ENCODE data around the gene SVEP1. TPM values are rescaled to one million over a fixed set of nuclear protein-coding genes. Genes with fewer than 3 reads are reported as not detected.
"Not testable (repeated sequence)": the region's sequence is repeated elsewhere in the genome, so short reads cannot be mapped to it uniquely, and the experiment has no call there.

Gene SVEP1
- total RNA-seq, 1 experiment from 2014 or later, result 3.2 TPM

DNA sequence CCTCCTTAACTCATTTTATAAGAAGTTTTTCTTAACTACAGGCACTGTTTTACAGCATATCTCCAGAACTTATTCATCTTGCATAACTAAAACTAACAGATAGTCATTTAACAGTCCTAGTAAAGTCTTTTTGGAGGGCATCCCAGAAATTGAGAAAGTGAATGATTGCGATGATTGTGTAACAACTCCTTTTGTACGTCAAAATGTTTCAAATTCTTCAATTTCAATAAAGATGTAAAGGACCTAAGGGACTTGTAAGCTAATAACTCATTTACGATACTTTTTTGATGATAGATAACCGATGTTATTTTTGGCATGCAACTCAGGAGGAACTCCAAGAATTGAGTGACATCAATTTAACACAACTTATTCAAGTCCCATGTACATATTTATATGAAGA, 42.7 kb downstream of the SVEP1 start:
- in situ Hi-C loops (cut with HindIII; ENCODE audit: low pct_unique_long_range_greater_than_20kb, low sequenced_read_pairs), result no loop called here
- DNase-seq (ENCODE audit: low read depth), result no peak

DNA sequence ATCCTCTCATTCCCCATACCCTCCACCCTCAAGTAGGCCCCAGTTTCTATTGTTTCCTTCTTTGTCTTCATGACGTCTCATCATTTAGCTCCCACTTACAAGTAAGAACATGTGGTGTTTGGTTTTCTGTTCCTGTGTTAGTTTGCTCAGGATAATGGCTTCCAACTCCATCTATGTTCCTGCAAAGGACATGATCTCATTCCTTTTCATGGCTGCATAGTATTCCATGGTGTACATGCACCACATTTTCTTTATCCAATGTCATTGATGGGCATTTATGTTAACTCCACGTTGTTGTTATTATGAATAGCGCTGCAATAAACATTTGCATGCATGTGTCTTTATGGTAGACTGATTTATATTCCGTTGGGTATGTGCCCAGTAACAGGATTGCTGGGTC, 45.4 kb downstream of the SVEP1 start:
- DNase-seq (ENCODE audit: low read depth); in situ Hi-C loops (cut with HindIII; ENCODE audit: low pct_unique_long_range_greater_than_20kb, low sequenced_read_pairs): not testable (repeated sequence)

DNA sequence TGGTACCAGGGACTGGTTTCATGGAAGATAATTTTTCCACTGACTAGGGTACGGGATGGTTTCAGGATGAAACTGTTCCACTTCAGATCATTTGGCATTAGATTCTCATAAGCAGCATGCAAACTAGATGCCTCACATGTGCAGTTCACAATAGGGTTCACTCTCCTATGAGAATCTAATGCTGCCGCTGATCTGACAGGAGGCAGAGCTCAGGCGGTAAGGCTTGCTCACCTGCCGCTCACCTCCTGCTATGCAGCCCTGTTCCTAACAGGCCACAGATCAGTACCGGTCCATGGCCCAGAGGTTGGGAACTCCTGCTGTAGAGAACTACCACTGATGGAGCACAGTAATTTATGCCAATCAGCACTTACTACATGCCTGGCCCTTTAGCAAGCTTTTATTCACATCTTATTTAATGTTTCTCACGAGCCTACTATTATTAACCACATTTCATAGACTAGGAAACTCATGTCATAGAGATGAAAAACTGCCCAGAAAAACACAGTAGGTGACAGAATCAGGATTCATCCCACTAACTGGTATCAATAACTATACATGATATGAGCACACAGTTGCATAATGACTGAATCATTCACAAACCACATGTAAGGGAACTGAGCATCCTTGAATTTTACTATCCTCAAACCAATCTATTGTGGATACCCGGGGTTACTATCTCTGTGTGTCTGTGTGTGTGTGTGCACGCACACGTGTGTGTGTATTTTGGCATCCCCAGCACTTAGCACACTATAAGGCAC, 46.5 kb downstream of the SVEP1 start:
- no peak for DNase-seq (ENCODE audit: low read depth)
- in situ Hi-C loops (cut with HindIII; ENCODE audit: low pct_unique_long_range_greater_than_20kb, low sequenced_read_pairs), result no loop called here

- no peak for DNase-seq (ENCODE audit: low read depth)
- in situ Hi-C loops (cut with HindIII; ENCODE audit: low pct_unique_long_range_greater_than_20kb, low sequenced_read_pairs), result no loop called here
Measured at GRCh38 chr9:110531776-110532175, 47.8 kb downstream of the SVEP1 start.

DNA sequence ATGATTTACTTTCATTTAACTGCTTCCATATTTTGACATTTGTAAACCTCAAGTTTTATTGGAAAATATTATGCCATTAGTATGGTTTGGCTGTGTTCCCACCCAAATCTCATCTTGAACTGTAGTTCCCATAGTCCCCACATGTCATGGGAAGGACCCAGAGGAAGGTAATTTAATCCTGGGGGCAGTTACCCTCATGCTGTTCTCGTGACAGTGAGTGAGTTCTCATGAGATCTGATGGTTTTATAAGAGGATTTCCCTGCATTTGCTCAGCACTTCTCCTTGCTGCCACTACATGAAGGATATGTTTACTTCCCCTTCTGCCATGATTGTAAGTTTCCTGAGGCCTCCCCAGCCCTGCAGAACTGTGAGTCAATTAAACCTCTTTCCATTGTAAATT, 48.3 kb downstream of the SVEP1 start:
- DNase-seq (ENCODE audit: low read depth); in situ Hi-C loops (cut with HindIII; ENCODE audit: low pct_unique_long_range_greater_than_20kb, low sequenced_read_pairs): not testable (repeated sequence)

GRCh38 chr9:110528645-110529044, 50.9 kb downstream of the SVEP1 start:
- no peak for DNase-seq (ENCODE audit: low read depth)
- in situ Hi-C loops (cut with HindIII; ENCODE audit: low pct_unique_long_range_greater_than_20kb, low sequenced_read_pairs), result no loop called here

GRCh38 chr9:110526426-110526825, 53.1 kb downstream of the SVEP1 start:
- DNase-seq (ENCODE audit: low read depth), result no peak
- in situ Hi-C loops (cut with HindIII; ENCODE audit: low pct_unique_long_range_greater_than_20kb, low sequenced_read_pairs), result no loop called here

DNA sequence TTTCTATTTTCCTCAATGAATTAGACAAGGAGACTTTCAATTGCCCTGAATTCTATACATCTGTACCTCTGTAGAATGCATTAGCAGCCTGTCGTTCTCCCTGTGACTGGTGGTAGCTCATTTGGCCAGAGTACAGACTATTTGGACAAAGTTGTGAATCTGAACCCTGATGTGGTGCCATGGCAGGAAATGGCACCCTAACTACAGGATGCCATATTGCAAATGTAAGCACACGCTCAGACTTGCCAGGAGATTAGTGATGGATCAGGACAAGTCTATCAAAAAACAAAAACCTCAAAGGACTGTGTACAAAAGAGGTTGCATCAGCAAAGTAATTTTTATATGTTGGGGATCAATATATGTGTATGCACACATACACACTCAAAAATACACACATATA, 58.3 kb downstream of the SVEP1 start:
- DNase-seq (ENCODE audit: low read depth), result no peak
- in situ Hi-C loops (cut with HindIII; ENCODE audit: low pct_unique_long_range_greater_than_20kb, low sequenced_read_pairs), result no loop called here

GRCh38 chr9:110520120-110520701, 59.3 kb downstream of the SVEP1 start:
- no peak for DNase-seq (ENCODE audit: low read depth)
- in situ Hi-C loops (cut with HindIII; ENCODE audit: low pct_unique_long_range_greater_than_20kb, low sequenced_read_pairs), result no loop called here

DNA sequence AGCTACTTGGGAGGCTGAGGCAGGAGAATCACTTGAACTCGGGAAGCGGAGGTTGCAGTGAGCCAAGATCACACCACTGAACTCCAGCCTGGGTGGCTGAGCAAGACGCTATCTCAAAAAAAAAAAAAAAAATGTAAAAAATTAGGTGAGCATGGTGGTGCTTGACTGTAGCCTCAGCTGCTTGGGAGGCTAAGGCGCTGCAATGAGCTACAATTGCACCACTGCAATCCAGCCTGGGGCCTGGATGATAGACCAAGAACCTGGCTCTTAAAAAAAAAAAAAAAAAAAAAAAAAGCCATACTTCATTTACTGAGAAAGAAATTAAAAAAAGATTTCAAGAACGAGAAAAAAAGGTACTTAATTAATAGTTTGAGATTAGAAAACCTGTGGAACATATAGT, 62.1 kb downstream of the SVEP1 start:
- DNase-seq (ENCODE audit: low read depth), result no peak
- in situ Hi-C loops (cut with HindIII; ENCODE audit: low pct_unique_long_range_greater_than_20kb, low sequenced_read_pairs), result no loop called here

DNA sequence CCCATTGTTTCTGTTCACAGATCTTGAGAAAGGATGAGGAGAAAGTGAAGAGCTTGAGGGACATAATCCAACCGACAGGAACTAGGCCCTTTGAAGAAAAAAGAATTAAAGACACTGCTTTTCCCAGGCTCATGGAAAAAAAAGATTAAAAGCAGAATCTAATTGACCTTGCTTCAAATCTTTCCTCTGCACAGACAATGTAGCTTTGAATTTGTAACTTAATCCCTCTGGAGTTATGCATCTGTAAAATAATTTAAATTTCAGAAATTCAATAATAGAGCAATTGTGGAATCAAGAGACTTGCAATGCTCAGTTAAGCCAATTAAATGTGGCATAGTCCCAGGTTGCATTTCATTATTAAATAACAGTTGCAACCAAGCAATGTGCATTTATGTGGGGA, 64.6 kb downstream of the SVEP1 start:
- in situ Hi-C loops (cut with HindIII; ENCODE audit: low pct_unique_long_range_greater_than_20kb, low sequenced_read_pairs), result no loop called here
- DNase-seq (ENCODE audit: low read depth), result no peak

DNA sequence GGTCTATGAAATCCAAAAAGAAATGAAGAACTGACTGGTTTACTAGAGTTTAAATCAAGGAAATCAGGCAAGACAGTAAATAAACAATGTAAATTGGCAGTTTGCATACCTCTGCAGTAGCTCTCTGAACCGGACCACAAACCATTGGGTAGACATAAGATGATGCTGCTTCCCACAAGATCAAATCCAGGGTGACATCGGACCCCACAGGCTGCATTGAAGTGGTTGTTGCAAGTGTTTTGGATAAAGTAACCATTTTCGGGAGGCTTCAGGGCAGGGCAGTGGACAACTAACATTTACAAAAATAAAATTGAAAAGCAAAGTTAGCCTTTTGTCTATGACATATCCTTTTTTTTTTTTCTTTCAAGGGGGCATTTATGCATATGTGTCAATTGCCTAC, 66.7 kb downstream of the SVEP1 start:
- in situ Hi-C loops (cut with HindIII; ENCODE audit: low pct_unique_long_range_greater_than_20kb, low sequenced_read_pairs), result no loop called here
- DNase-seq (ENCODE audit: low read depth), result no peak

DNA sequence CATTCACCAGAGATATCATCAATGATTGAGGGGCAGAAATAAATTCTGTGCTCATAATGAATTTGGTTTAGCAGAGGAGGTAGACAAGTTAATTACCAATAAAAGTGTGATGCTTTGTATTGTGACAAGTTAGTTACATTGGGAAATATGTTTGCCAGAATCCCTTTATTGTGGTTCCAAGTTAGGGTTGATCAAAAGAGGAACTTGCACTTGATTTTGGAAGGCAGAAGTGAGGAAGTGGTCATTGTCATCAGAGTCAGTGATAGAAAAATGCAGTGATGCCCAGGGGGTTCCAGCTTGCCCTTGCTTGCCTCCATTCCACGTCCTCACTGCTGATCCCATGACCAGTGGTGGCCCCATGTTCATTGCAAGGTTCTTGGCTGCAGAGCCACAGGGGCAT, 69.7 kb downstream of the SVEP1 start:
- in situ Hi-C loops (cut with HindIII; ENCODE audit: low pct_unique_long_range_greater_than_20kb, low sequenced_read_pairs), result no loop called here
- DNase-seq (ENCODE audit: low read depth), result no peak

GRCh38 chr9:110502842-110503241, 76.7 kb downstream of the SVEP1 start:
- in situ Hi-C loops (cut with HindIII; ENCODE audit: low pct_unique_long_range_greater_than_20kb, low sequenced_read_pairs), result no loop called here

DNA sequence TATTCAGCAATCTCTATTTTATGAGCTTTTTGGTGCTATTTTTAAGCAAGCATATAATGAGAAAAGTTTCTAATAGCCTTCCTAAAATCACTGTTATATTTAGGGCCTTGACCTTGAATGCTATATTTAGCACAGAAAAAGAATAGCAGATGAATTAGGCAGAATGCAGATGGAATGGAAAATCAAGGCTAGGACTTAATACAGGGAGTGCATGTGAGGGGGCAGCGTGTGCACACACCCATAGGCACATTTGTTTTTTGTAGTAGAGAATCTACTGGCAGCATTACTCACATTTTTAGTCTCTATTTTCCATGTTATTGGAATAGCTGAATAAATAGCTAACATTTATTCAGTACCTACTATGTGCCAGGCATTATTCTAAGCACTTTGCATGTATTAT, 79.9 kb downstream of the SVEP1 start:
- DNase-seq (ENCODE audit: low read depth), result no peak
- in situ Hi-C loops (cut with HindIII; ENCODE audit: low pct_unique_long_range_greater_than_20kb, low sequenced_read_pairs), result no loop called here

More at GRCh38 chr9:110502842-110503241, 76.7 kb downstream of the SVEP1 start:
- DNase-seq (ENCODE audit: low read depth), result no peak

DNA sequence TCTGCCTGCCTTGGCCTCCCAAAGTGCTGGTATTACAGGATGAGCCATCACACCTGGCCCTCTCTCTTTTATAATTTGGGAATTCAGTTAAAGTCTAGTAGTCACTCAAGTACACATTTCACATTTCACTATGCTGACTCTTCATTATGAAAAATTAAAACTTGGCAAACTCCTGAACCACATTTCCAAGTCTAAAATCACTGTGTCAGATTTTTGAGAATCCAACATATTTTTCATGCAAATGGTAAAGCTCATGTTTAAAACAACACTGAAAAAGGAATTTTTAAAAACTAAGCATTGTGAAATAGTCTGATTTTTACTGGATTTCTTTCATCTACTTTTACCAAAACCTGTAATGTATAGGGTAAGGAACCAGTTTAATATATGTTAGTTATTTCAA, 92.3 kb downstream of the SVEP1 start:
- in situ Hi-C loops (cut with HindIII; ENCODE audit: low pct_unique_long_range_greater_than_20kb, low sequenced_read_pairs), result no loop called here
- DNase-seq (ENCODE audit: low read depth), result no peak

DNA sequence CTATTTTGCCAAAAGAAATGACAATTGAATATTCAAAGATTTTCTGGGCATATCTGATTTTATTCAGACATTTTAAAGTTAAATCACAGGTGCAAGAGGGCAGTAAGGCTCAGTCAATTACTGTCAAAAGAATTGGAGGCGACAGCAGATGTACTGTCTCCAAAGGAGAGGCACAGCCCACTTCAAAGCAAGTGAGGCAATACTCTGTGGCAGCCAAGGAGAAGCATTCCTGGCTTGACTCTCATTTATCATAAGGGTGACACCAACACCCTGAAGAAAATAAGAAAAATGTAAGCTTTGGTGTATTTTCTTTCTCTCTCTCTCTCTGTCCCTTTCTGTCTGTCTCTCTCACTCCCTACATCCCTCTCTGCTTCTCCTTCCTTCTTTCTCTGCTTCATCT, 93.3 kb downstream of the SVEP1 start:
- DNase-seq (ENCODE audit: low read depth), result no peak
- in situ Hi-C loops (cut with HindIII; ENCODE audit: low pct_unique_long_range_greater_than_20kb, low sequenced_read_pairs), result no loop called here

DNA sequence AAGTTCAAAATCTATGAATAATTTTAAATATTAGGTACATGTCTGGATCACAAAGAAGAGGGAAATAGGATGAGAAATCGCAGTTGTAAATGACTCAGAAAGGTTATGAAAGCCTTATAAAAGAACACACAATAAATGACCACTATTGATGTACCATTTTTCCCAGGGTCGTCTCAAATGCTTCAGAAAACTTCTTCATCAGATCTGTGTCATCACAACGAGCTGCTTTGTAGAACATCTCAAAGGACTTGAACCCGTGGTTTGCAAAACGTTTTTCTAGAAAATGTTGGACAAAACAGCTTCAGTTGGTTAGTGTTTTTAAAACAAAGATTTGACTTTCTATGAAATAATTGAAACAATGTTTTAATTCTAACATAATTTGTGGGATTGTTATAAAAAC, 100.1 kb downstream of the SVEP1 start:
- in situ Hi-C loops (cut with HindIII; ENCODE audit: low pct_unique_long_range_greater_than_20kb, low sequenced_read_pairs), result no loop called here
- no peak for DNase-seq (ENCODE audit: low read depth)

GRCh38 chr9:110476251-110476650, 103.3 kb downstream of the SVEP1 start:
- in situ Hi-C loops (cut with HindIII; ENCODE audit: low pct_unique_long_range_greater_than_20kb, low sequenced_read_pairs), result no loop called here
- no peak for DNase-seq (ENCODE audit: low read depth)

DNA sequence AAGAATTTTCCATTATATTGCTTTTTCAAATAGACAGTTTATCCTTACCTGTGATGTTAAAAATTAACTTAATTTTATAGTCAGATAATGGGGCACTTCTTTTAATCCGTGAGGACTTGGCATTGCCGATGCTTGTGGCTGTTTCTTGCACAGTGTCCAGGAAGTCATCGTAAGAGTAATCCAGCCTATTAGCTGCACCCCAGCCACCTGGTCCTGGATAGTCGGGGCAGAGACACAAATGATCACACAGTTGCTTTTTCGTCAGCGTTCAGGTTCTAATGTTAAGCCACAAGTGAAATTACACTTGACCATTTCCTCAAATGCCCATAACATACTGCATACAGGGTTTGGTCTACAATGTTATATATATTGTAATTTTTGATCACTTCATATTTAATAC, 107.4 kb downstream of the SVEP1 start:
- in situ Hi-C loops (cut with HindIII; ENCODE audit: low pct_unique_long_range_greater_than_20kb, low sequenced_read_pairs), result no loop called here
- no peak for DNase-seq (ENCODE audit: low read depth)
